ENCODE measurements around the gene AADAT.
"Not testable (repeated sequence)": the region's sequence is repeated elsewhere in the genome, so short reads cannot be mapped to it uniquely, and the experiment has no call there.

AADAT gene

GRCh38 chr4:170089668-170090351 lies at the start of gene AADAT:
Gene AADAT, minus strand, starts transcription at chr4:170089956. Its CDS starts 266 bp downstream, at chr4:170089690.
- no peak for DNase-seq (ENCODE audit: low read depth in 3 of 3, low spot score in 1 of 3)

GRCh38 chr4:170138580-170139194 lies 48.9 kb upstream of the AADAT start:
- peak; percentile 3 to 46 (median 6) for DNase-seq (ENCODE audit: low read depth in 3 of 3, low spot score in 1 of 3)

GRCh38 chr4:170137927-170138326 lies 48.2 kb upstream of the AADAT start:
- DNase-seq (ENCODE audit: low read depth in 3 of 3, low spot score in 1 of 3) = no peak

- DNase-seq (ENCODE audit: low read depth in 3 of 3, low spot score in 1 of 3) = no peak
These were observed 47.7 kb upstream of the AADAT start for GRCh38 chr4:170137466-170137865.

- DNase-seq (ENCODE audit: low read depth in 3 of 3, low spot score in 1 of 3) = no peak
These were observed 45.1 kb upstream of the AADAT start for GRCh38 chr4:170134821-170135220.

- no peak for DNase-seq (ENCODE audit: low read depth in 3 of 3, low spot score in 1 of 3)
These were observed 38.6 kb upstream of the AADAT start for GRCh38 chr4:170128219-170128804.

GRCh38 chr4:170127758-170128157 lies 38.0 kb upstream of the AADAT start:
- DNase-seq (ENCODE audit: low read depth in 3 of 3, low spot score in 1 of 3) = no peak

GRCh38 chr4:170124406-170124805 lies 34.6 kb upstream of the AADAT start:
- no peak for DNase-seq (ENCODE audit: low read depth in 3 of 3, low spot score in 1 of 3)

GRCh38 chr4:170122252-170122651 lies 32.5 kb upstream of the AADAT start:
- no peak for DNase-seq (ENCODE audit: low read depth in 3 of 3, low spot score in 1 of 3)

GRCh38 chr4:170114636-170115035 lies 24.9 kb upstream of the AADAT start:
- DNase-seq (ENCODE audit: low read depth in 3 of 3, low spot score in 1 of 3) = no peak

- not testable (repeated sequence) for DNase-seq (ENCODE audit: low read depth in 3 of 3, low spot score in 1 of 3)
These were observed 24.4 kb upstream of the AADAT start for GRCh38 chr4:170114183-170114582.

- no peak for DNase-seq (ENCODE audit: low read depth in 3 of 3, low spot score in 1 of 3)
These were observed 21.8 kb upstream of the AADAT start for GRCh38 chr4:170111546-170111945.

GRCh38 chr4:170111085-170111484 lies 21.3 kb upstream of the AADAT start:
- DNase-seq (ENCODE audit: low read depth in 3 of 3, low spot score in 1 of 3) = no peak

GRCh38 chr4:170110285-170110672 lies 20.5 kb upstream of the AADAT start:
- DNase-seq (ENCODE audit: low read depth in 3 of 3, low spot score in 1 of 3) = no peak

- no peak for DNase-seq (ENCODE audit: low read depth in 3 of 3, low spot score in 1 of 3)
These were observed 20.0 kb upstream of the AADAT start for GRCh38 chr4:170109586-170110284.

GRCh38 chr4:170106900-170107299 lies 17.1 kb upstream of the AADAT start:
- DNase-seq (ENCODE audit: low read depth in 3 of 3, low spot score in 1 of 3) = no peak

- no peak for DNase-seq (ENCODE audit: low read depth in 3 of 3, low spot score in 1 of 3)
These were observed 12.7 kb upstream of the AADAT start for GRCh38 chr4:170102426-170102825.

GRCh38 chr4:170098171-170098570 lies 8.4 kb upstream of the AADAT start:
- DNase-seq (ENCODE audit: low read depth in 3 of 3, low spot score in 1 of 3) = not testable (repeated sequence)

- DNase-seq (ENCODE audit: low read depth in 3 of 3, low spot score in 1 of 3) = no peak
These were observed 7.9 kb upstream of the AADAT start for GRCh38 chr4:170097681-170098080.

GRCh38 chr4:170093973-170094535 lies 4.3 kb upstream of the AADAT start:
- no peak for DNase-seq (ENCODE audit: low read depth in 3 of 3, low spot score in 1 of 3)

- DNase-seq (ENCODE audit: low read depth in 3 of 3, low spot score in 1 of 3) = no peak
These were observed 1.4 kb upstream of the AADAT start for GRCh38 chr4:170091069-170091696.

All from stimulated activated CD4-positive, alpha-beta T cell treated with anti-CD3 and anti-CD28 coated beads, TNF-alpha, amount 100 ng/mL, for 1 hour (primary cell).